ENCODE measurements around the gene TFDP1.

GRCh38 chr13:113555141-113555540 lies 29.4 kb upstream of the TFDP1 start:
- TF ChIP-seq CTCF (IDR thresholded peaks at IDR 0.05) (no peak), POLR2A (IDR thresholded peaks at IDR 0.05) (no peak), POLR2AphosphoS5 (IDR thresholded peaks at IDR 0.05) (no peak)

Data from transverse colon (tissue), 4 donors.